Erythroblast (primary cell): ENCODE results near the gene KIAA1614.

ENCODE experiments used
- DNase-seq, 2 experiments: peaks; one replicate each; lab custom pipeline; 2025; lab: John Stamatoyannopoulos, UW
- GATA1 ChIP-seq: IDR thresholded peaks from 2 replicates; pipeline ENCODE4 v1.6.1; 2011; ENCODE audit warnings: low read depth, mild to moderate bottlenecking, control low read depth, low read length, moderate library complexity
- POLR2A ChIP-seq: IDR thresholded peaks from 2 replicates; pipeline ENCODE4 v1.6.1; 2011; ENCODE audit warnings: mild to moderate bottlenecking, low read length

KIAA1614 gene, protein sequence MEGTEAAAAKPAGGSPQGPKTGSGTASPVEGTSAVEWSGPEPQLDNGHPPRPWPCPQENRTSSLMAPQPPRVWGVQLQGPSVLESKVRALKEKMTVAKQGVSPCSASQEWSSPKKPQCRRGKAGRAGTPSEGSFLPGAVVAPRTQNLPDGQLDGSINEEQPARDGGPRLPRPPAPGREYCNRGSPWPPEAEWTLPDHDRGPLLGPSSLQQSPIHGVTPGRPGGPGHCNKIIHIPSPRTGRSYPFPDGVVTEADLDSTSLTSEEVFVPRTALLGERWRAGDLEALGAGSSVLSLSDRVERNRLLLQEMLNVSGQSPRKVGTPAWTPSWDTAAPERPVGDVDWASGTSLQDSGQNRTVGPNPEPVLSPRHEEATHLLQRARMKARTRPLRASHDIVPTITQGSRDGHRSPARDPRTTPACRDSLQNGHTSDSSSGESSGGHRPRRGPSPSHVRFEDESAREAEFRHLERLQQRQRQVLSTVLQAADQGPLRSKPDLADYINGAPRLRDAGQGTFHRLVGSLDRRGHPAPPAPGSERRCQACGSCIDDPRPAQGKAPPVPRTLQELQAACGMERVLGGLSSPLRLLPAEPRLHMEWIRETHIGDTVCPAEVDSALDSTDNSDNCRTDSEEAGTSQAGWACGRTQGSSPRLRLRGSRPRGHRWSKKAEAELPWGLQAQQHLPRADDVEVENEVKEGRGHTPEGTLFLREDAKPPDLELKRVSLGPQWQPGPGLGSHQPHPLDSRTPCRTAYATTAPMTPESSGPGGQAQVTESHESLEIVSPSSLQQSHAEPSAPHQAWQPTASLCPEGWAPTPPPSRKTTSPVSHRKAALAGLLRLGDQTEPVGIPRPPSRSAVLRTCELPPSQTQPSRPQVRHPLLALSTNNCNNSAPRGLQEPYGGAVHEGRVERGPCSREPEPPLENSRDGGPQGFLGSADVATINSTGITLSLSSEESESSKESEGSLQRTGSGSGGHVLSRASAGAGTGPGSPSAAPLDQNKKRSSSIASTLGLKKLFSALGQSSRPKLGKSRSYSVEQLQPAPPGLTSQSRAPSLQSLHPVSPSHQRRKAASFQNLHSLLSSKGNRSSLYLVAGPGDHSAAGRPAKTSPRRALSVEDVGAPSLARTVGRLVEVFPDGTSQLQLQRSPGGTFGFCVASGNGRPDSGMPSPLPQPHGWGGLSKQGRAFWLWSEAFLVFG

DNA sequence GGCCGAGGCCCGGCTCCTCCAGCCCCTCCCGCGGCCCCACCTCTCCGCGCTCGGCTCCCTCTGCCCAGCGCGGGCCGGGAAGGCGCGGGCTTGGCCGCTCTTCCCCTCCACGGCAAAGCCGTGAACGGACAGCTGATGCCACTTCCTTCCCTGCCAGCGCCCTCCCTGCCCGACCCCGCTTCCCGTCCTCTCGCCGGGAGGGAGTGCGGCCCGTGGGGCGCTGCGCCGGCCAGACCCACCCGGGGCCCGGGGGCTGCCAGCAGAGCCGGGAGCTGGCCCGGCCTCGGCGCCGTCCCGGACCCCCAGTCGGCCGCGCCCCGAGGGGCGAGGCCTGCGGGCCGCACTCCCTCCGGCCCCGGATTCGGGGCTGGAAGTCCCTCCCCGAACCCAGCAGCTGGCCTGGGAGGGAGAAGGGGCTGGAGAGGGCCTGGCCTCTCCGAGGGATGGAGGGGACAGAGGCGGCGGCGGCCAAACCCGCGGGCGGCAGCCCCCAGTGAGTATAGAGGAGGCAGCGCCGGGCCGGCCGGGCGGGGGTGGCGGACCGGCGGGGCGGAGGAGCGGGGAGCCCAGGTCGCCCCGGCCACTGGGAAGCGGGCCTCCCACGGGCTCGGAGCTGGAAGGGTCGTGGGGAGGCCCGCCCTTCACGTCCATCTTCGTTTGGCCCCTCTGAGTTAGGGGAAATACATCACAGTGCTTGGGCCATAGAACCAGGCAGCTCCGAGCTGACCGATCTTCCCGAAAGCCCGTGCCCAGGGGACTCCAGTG is at the start of gene KIAA1614:
KIAA1614 (plus strand) TSS at position 97 of the 765 bp plus-strand sequence; CDS start at position 444, 347 bp downstream.
- no peak for DNase-seq
- TF ChIP-seq GATA1 (no peak), POLR2A (no peak)

DNA sequence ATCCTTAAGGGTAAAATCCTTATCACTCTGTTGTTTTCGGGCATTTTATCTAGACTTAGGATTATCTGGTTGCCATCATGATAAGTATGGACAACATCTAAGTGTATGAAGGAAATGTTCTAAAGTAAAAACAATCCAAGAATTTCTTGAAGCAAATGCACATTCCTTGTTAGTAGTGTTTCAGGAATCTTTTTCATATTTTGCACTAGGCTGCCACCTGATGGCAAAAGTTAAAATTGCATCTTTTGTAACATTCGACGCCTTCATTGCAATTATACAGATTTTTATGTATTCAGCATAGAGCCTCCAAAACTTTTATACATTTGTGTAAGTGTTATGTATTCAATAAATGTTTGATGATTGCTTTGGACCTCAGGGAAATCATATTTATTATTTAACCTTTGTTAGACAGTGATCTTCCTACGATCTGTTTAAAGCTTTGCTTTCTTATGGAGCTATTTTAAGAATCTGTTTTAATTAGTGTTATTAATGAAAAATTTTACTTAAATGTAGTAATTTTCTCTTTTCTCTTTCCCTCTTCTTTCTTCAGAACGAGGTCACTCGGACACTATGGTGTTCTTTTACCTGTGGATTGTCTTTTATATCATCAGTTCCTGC is 49.4 kb upstream of the KIAA1614 start:
- TF ChIP-seq POLR2A: no peak
- no peak for TF ChIP-seq GATA1
- peak; percentile 41 to 77 for DNase-seq

- TF ChIP-seq POLR2A (no peak), GATA1 (no peak)
- DNase-seq: peak; percentile 72 to 74
These were observed 30.7 kb upstream of the KIAA1614 start for GRCh38 chr1:180881806-180882509.

DNA sequence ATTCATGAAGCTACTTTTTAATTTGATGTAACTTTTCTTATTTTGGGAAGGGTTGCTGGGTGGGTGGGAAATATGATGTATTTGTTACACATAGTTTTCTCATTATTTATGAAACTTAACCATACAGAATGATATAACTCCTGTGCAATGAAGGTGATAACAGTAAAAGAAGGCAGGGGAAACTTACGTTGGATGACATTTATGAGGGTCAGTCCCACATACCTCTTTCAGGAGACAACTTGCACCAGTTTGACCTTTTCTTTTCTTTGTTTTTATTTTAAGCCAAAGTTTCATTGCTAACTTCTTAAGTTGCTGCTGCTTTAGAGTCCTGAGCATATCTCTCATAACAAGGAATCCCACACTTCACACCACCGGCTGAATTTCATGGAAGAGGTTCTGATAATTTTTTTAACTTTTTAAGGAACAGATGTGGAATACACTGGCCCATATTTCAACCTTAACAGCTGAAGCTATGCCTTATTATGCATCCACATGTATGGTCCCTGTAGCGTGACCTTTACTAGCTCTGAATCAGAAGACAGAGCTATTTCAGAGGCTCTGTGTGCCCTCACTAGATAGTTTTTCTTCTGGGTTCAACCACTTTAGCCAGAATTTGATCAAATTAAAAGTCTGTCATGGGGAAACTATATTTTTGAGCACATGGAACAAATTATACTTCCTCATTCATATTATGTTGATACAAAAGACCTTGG is 28.0 kb upstream of the KIAA1614 start:
- DNase-seq: no peak

GRCh38 chr1:180886338-180886737 is 26.4 kb upstream of the KIAA1614 start:
- DNase-seq: no peak
- no peak for TF ChIP-seq POLR2A
- TF ChIP-seq GATA1: no peak

More for the DNA sequence above, 28.0 kb upstream of the KIAA1614 start:
- TF ChIP-seq POLR2A (no peak), GATA1 (no peak)

DNA sequence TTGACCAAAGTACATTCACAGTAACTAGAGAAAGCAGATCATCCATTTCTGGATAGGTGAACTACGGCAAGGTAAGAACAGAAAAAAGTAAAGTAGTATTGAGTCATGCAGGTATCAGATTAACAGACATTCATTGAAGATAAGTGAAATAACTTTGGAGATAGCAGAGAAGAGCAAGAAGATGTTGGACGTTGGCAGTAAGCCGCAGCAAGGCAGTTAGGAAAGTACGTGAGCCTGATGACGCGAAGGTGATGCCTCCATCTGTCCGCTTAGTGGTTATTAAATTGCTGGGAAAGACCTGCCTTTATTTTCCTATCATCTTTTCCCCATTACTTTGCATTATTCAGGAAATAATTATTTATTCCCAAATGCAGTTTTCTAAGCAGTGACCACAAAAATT is 24.9 kb upstream of the KIAA1614 start:
- DNase-seq: no peak
- TF ChIP-seq POLR2A: no peak

DNA sequence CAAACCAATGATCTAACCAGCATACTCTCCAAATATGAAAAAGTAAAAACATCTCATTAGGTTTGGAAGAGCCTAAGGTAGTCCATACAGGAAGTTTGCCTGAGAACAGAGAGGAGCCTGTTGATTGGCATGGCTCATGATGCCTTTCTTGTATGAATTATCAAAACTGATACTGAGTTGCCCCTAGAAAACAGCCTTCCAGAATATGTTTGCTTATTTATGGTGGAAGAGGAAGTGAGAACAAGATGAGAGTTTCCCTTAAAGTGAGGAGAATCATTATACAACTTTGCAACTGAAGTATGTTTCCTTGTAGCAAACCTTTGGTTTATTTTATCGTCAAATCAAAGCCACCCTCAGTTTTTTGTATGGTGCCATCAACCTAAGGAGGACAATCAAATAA is 23.8 kb upstream of the KIAA1614 start:
- DNase-seq: no peak
- TF ChIP-seq POLR2A: no peak
- no peak for TF ChIP-seq GATA1

DNA sequence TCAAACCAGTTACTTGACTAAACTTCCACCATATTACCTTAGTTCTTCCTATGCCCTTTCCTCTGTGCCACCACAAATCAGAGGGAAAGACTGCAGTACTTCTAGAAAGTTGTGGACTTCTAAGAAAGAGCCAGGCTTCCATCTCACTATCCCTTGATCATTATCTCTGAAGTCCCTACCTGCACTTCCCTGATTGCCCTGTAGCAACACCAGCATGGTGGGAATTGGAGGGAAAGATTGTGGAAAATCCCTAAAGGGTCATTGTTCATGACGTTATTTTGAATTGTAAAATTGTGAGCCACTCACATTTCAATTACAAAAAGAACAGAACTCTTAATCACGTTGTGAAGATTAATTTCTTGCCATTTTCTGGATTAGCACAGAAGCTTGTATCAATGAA is 23.4 kb upstream of the KIAA1614 start:
- DNase-seq: no peak
- no peak for TF ChIP-seq POLR2A
- no peak for TF ChIP-seq GATA1

DNA sequence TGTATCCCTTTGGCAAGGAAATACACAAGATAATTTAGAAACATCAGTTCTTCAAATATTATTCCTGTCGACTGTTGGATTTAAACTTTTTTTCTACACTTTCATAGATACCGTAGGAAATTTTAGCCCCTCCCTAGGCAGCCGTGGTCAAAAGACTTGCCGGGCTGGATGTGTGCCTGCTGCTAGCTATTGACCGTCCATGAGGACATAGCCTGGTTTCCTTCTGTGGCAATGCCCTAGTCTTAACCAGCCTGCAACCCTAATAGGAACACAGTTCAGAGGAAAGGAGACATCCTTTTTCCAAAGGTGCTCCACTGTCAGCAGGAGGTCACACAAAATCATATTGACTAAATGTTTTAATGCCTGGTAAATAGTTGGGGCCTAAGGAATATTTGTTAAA is 20.4 kb upstream of the KIAA1614 start:
- no peak for DNase-seq

DNA sequence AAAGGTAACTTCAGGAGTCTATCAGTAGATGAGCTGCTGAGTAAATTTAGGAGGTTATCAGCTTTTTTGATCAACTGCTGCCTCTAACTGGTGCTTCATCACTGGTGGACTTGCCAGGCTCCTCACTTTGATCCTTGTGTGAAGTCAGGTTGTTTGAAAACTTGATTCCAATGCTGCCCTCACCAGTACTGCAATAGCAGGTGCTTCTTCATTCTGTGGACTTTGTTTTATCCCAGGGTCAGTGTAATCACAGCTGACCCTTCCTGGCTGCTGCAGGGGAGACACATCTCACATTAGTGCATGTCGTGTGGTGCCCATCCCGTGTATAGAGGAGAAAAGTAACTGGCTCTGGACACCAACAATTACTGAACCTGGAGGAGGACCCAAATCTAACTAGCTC is 20.0 kb upstream of the KIAA1614 start:
- no peak for DNase-seq
- no peak for TF ChIP-seq GATA1
- no peak for TF ChIP-seq POLR2A

More for the DNA sequence above, 20.4 kb upstream of the KIAA1614 start:
- no peak for TF ChIP-seq GATA1
- TF ChIP-seq POLR2A: no peak

DNA sequence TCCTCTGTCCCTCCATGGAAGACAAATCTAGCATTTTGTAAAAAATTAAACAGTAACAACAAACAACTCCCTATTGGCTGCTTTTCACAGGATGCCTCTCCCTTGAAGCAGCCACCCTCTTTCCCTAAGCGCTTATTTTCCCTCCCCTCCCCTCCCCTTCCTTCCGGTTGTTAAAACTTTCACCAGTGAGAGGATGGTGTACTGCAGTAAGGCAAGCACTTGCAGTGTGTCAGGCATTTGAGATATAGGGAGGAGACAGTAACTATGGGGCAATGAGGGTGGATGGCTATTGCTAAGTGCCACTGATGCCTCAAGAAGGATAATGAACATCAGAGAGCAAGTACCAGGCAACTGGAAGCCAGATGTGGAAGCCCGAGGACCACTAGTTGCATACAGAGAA is 19.1 kb upstream of the KIAA1614 start:
- no peak for DNase-seq
- no peak for TF ChIP-seq GATA1
- TF ChIP-seq POLR2A: no peak
